GM12891 (cell line): Measurements from ENCODE around the gene ZER1.

Source experiments
- PAX5 ChIP-seq: IDR thresholded peaks from 2 replicates; pipeline ENCODE4 v1.6.1; 2011; ENCODE audit warnings: low read length, moderate library complexity, mild to moderate bottlenecking; ENCODE audit not compliant: insufficient read depth, severe bottlenecking
- POLR2A ChIP-seq: IDR thresholded peaks from 2 replicates; pipeline ENCODE4 v1.6.1; 2011; ENCODE audit warnings: low read depth, low read length, control low read depth
- TAF1 ChIP-seq: IDR thresholded peaks from 2 replicates; pipeline ENCODE4 v1.6.1; 2011; ENCODE audit warnings: low read depth, low read length, control low read depth

- no peak for TF ChIP-seq POLR2A
- TF ChIP-seq TAF1 = no peak
- no peak for TF ChIP-seq PAX5
These were observed 38.1 kb upstream of the ZER1 start for GRCh38 chr9:128809831-128810230.
